ENCODE data around the gene DNM2.

GRCh38 chr19:10846500-10847202, 128.8 kb downstream of the DNM2 start:
- TF ChIP-seq CTCF (IDR thresholded peaks at IDR 0.05), result no peak
- TF ChIP-seq POLR2A (IDR thresholded peaks at IDR 0.05), result no peak

Measured in Peyer's patch (tissue), 4 donors.